ENCODE results near the gene ZFYVE28. TPM values are rescaled to one million over a fixed set of nuclear protein-coding genes. Genes with fewer than 3 reads are reported as not detected.

ZFYVE28 gene
- total RNA-seq, 4 donors from 2014 or later = 20.6 to 153 (median 63.2) TPM

GRCh38 chr4:2451821-2452785, 33.7 kb upstream of the ZFYVE28 start:
- H3K27ac ChIP-seq = no peak overlapping the region
- DNase-seq = no peak
- H3K27me3 ChIP-seq = no peaks in the 10 kb centered on the region
- no peaks in the 10 kb centered on the region for H3K9me3 ChIP-seq
- TF ChIP-seq POLR2A (IDR thresholded peaks at IDR 0.05) (no peak), CTCF (IDR thresholded peaks at IDR 0.05) (no peak)
- H3K36me3 ChIP-seq = no peaks in the 10 kb centered on the region
- no peaks in the 10 kb centered on the region for H3K4me1 ChIP-seq
- H3K4me3 ChIP-seq = no peak overlapping the region

DNA sequence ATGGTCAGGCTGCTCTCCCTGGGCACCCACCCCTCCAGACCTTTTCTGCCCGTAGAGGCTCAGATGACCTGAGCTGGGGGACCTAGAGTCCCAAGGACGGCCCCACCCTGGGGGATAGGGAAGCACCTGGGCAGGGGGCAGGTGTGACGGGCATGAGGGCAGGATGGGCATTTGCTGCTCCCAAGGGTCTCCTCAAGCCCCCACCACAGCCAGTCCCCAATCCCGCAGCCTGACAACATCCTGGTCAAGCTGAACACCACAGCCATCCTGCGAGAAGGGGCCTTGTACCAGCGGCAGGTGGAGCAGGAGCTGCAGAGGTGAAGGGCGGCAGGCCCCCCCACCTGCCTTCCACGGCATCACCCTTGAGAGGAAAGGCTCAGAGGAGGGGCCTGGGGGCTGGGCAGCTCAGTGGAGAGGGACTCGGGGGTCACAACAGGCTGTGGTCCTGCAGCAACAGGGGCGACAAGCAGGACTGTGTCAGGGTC, 32.6 kb upstream of the ZFYVE28 start:
- no peak for TF ChIP-seq POLR2A (IDR thresholded peaks at IDR 0.05)
- no peak for TF ChIP-seq CTCF (IDR thresholded peaks at IDR 0.05)
- no peaks in the 10 kb centered on the region for H3K27me3 ChIP-seq
- H3K27ac ChIP-seq = no peak overlapping the region
- no peak for DNase-seq
- no peaks in the 10 kb centered on the region for H3K4me1 ChIP-seq
- no peak overlapping the region for H3K4me3 ChIP-seq
- H3K9me3 ChIP-seq = no peaks in the 10 kb centered on the region
- no peaks in the 10 kb centered on the region for H3K36me3 ChIP-seq

GRCh38 chr4:2450394-2451035, 32.1 kb upstream of the ZFYVE28 start:
- H3K4me3 ChIP-seq = no peak overlapping the region
- TF ChIP-seq CTCF (IDR thresholded peaks at IDR 0.05) (no peak), POLR2A (IDR thresholded peaks at IDR 0.05) (no peak)
- H3K9me3 ChIP-seq = no peaks in the 10 kb centered on the region
- no peaks in the 10 kb centered on the region for H3K4me1 ChIP-seq
- H3K27me3 ChIP-seq = no peaks in the 10 kb centered on the region
- no peaks in the 10 kb centered on the region for H3K36me3 ChIP-seq
- DNase-seq = no peak
- H3K27ac ChIP-seq = no peak overlapping the region

- TF ChIP-seq POLR2A (IDR thresholded peaks at IDR 0.05) (no peak), CTCF (IDR thresholded peaks at IDR 0.05) (no peak)
- DNase-seq = no peak
- H3K27me3 ChIP-seq = no peaks in the 10 kb centered on the region
Observed at GRCh38 chr4:2449511-2450392, 31.3 kb upstream of the ZFYVE28 start.

DNA sequence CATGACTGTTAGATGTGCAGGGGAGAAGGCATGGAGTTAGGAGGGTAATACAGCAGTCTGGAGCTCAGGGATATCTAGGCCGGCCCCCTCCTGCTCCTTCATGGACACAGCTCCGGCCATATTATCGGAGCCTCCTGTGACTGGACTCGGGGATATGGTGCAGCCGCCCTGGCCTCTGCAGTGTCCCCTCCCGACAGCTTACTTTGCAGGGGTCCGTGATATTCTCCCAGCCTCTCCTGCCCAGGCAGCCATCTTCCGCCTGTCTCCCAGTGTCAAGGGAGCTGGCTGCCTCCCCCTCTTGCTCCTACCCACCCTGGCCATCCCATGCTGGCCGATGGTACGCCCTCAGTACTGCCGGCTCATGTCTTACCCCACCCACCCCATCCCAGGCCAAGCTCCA, 30.6 kb upstream of the ZFYVE28 start:
- no peak for DNase-seq

More at GRCh38 chr4:2449511-2450392, 31.3 kb upstream of the ZFYVE28 start:
- Histone ChIP-seq H3K4me1 (no peaks in the 10 kb centered on the region), H3K4me3 (no peak overlapping the region), H3K27ac (no peak overlapping the region), H3K36me3 (no peaks in the 10 kb centered on the region), H3K9me3 (no peaks in the 10 kb centered on the region)

More for the DNA sequence above, 30.6 kb upstream of the ZFYVE28 start:
- Histone ChIP-seq H3K36me3 (no peaks in the 10 kb centered on the region), H3K4me3 (no peak overlapping the region), H3K27me3 (no peaks in the 10 kb centered on the region), H3K9me3 (no peaks in the 10 kb centered on the region), H3K4me1 (no peaks in the 10 kb centered on the region), H3K27ac (no peak overlapping the region)
- no peak for TF ChIP-seq POLR2A (IDR thresholded peaks at IDR 0.05)
- TF ChIP-seq CTCF (IDR thresholded peaks at IDR 0.05) = no peak

Measured in Peyer's patch (tissue), 4 donors.